SIG-M5 (cell line): ENCODE data around the gene CYTH3.

Source experiments
- DNase-seq: peaks from one replicate; lab custom pipeline; 2025; lab: John Stamatoyannopoulos, UW

Gene CYTH3

GRCh38 chr7:6279937-6280336, 7.5 kb upstream of the CYTH3 start:
- DNase-seq = no peak

GRCh38 chr7:6279341-6279740, 6.9 kb upstream of the CYTH3 start:
- no peak for DNase-seq

- no peak for DNase-seq
These were observed 6.4 kb upstream of the CYTH3 start for GRCh38 chr7:6278749-6279310.

GRCh38 chr7:6277476-6277875, 5.1 kb upstream of the CYTH3 start:
- DNase-seq = no peak

- DNase-seq = no peak
These were observed 4.5 kb upstream of the CYTH3 start for GRCh38 chr7:6276911-6277408.

- DNase-seq = no peak
These were observed 2.3 kb upstream of the CYTH3 start for GRCh38 chr7:6274743-6275142.

GRCh38 chr7:6273917-6274630, 1.6 kb upstream of the CYTH3 start:
- no peak for DNase-seq

GRCh38 chr7:6273380-6273837, 985 bp upstream of the CYTH3 start:
- no peak for DNase-seq

- DNase-seq = no peak
These were observed 557 bp downstream of the CYTH3 start for GRCh38 chr7:6271694-6272440.

GRCh38 chr7:6271060-6271658, 1.3 kb downstream of the CYTH3 start:
- DNase-seq = no peak

GRCh38 chr7:6269527-6269926, 2.9 kb downstream of the CYTH3 start:
- DNase-seq = no peak

- no peak for DNase-seq
These were observed 3.5 kb downstream of the CYTH3 start for GRCh38 chr7:6268907-6269306.

- no peak for DNase-seq
These were observed 4.2 kb downstream of the CYTH3 start for GRCh38 chr7:6268023-6268900.

- no peak for DNase-seq
These were observed 5.7 kb downstream of the CYTH3 start for GRCh38 chr7:6266699-6267098.

GRCh38 chr7:6262221-6262620, 10.2 kb downstream of the CYTH3 start:
- no peak for DNase-seq

GRCh38 chr7:6261699-6262098, 10.7 kb downstream of the CYTH3 start:
- DNase-seq = no peak

- DNase-seq = no peak
These were observed 11.9 kb downstream of the CYTH3 start for GRCh38 chr7:6260291-6261187.

GRCh38 chr7:6259257-6259656, 13.2 kb downstream of the CYTH3 start:
- DNase-seq = no peak

GRCh38 chr7:6258440-6259182, 13.8 kb downstream of the CYTH3 start:
- no peak for DNase-seq

- DNase-seq = no peak
These were observed 14.7 kb downstream of the CYTH3 start for GRCh38 chr7:6257675-6258074.
